Measurements from ENCODE around the gene SERPINA5.

The SERPINA5 gene

DNA sequence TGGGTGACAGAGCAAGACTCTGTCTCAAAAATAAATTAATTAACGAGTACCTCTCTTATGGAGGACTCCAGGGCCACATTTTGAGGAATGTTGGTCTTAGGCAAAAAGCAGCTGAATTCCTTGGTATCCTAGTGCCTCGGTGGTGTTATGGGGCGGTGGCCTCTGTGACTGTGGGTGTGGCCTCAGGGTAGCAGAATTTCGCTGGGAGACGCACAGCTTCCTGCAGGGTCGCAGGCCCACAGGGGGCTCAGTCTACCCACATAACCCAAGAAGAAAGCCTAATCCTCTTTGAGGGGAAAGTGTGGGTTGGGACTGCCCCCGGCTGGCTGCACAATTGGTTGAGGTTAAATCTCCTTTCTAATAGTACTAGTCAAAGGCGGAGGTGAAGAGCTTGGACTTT is 31.2 kb upstream of the SERPINA5 start:
- DNase-seq (ENCODE audit: low spot score), result no peak

DNA sequence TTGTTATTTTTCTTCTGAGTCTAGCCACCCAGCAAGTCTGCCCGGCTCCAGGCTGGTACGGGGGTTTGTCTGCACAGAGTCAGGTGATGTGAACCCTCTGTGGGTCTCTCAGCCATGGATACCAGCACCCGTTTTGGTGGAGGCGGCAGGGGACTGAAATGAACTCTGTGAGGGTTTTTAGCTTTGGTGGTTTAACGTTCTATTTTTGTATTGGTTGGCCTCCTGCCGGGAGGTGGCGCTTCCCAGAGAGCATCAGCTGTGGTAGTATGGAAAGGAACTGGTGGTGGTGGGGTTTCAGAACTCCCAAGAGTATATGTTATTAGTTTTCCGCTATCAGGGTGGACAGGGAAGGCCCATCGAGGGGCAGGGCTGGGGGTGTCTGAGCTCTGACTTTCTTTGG is 25.2 kb upstream of the SERPINA5 start:
- no peak for DNase-seq (ENCODE audit: low spot score)

DNA sequence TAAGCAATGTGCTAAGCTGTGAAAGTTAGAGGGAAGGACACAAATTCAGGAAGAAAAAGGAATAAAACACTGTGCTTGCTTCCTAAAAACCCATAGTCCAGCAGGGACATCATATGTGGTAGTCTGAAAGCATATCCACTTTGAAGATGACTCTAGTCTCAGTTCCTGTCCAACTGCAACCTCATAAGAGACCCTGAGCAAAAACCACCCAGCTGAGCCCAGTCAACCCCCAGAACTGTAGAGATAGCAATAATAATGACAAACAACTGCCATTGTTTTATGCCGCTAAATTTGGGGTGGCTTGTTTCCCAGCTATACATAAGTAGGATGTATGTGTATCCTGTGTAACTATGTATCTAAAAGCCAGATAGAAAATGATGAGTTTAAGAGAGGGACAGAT is 23.9 kb upstream of the SERPINA5 start:
- DNase-seq (ENCODE audit: low spot score), result no peak

DNA sequence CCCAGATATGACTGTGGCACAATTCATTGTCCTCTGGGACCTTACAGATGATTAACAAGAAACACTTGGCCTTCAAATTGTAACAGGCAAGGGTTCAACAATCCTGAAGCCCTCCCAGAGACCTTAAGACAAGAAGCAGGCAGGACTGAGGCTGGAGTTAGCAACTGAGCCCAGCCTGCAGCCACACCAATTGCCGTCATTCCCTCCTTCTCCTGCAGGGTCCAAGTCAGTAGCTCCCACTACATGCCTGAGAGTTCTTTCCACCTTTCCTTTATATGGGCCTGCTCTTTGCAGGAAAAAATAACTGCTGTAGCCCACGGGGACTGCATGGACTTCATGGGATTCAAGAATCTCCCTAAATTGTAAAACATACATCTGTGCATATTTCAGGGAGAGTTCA is 22.4 kb upstream of the SERPINA5 start:
- DNase-seq (ENCODE audit: low spot score), result no peak

DNA sequence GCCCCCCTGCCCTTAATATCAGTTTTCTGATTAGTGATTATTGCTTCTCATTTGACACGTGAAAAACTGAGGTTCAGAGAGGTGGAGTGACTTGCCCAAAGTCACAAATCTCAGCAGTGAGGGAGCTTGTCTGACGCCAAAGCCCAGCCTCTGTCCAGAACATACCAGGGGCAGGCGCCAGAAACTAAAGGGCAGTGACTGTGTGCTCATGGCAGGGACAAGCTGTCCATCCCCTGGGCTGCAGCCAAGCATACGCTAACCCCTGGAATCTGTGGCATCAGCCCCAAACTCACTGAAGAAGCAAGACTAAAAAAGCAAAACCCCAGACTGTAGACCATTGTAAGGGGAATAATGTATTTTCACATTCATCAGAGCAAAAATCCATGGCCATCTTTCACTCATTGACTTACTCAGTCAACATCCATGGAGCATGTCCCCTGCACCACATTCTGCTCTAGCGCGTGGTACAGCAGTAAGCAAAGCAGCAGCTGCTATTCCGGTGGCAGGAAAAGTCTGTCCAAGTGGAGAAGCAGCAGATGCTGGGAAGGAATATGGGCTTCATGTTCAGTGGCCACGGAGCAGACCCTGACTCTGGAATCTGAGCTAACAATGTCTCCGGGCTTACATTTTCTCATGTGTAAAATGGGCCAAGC is 21.5 kb upstream of the SERPINA5 start:
- DNase-seq (ENCODE audit: low spot score), result no peak

DNA sequence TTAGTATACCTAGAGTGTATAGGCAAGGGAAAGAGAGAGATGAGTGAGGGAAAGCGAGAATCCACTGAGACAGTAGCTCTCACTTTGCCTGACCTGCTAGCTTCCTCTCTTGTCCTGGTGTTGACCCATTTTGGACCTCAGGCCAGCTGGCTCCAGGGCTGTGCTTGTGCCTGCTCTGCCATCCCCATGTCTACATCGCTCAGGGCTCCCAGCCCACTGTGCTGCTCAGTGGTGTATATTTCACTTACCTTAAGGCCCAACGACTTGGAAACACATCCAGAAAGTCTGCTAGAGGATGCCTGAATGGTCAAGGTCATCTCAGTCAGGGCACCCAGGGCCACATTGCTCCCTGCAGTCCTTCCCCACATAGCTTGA is 20.9 kb upstream of the SERPINA5 start:
- DNase-seq (ENCODE audit: low spot score), result no peak

DNA sequence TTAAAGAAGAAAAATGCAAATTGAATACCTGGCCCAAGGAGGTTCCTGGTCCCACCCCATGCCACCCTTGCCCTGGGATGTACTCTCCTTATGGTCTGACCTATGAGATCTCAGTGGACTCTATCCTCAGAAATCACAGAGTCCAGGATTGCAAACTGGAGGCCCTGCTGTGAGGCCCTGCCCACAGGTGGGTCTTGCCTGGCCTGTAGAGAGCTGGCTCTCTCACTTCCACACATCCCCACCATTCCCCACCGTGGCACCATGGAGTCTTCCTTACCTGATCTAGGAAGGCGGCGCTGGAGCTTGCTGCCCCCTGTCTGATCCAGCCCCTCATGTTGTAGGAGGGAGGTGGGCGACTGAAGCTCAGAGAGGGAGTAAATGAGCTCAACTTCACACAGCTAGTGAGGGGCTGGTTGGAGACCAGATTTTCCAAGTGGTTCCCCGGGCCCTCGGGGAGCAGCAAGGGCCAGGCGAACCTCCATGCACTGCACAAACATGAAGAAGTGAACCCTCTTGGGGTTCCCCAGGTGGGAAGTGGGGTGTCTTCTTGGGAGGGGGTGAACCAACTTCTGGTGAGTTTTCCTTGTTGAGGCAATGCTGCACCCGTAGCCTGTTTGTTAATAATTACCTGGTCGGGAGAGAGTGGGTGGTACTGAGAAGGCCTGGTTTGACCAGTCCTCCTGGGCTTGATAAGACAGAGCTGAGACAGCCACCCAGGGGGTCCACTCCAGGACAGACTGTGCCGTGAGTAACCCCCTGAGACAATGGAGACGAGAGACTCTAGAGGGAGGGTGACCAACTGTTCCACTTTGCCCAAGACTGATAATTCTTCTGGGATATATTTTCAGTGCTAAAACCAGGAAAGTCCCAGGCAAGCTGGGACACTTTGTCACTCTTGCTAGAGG is 20.2 kb upstream of the SERPINA5 start, which contains the start of gene SERPINA4:
TSS of gene SERPINA4 (plus strand) at position 692 of the 905 bp plus-strand sequence. CDS start 2,041 bp downstream, outside the sequence.
- no peak for DNase-seq (ENCODE audit: low spot score)

DNA sequence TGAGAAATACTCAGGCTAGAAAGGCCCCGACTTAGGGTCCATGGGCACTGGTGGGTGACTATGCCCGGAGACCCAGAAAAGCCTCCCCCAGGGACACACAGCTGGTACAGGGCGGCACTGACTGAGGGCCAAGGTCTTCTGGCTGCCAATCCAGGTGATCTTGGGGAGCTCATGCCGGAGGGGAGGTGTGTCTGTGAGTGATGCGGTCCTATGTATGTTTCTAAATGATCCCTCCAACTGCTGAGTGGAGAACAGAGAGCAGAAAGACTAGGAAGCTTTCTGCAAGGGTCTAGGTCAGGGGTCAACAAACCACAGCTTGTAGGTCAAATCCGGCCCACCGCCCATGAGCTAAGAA is 19.6 kb upstream of the SERPINA5 start:
- DNase-seq (ENCODE audit: low spot score), result no peak

DNA sequence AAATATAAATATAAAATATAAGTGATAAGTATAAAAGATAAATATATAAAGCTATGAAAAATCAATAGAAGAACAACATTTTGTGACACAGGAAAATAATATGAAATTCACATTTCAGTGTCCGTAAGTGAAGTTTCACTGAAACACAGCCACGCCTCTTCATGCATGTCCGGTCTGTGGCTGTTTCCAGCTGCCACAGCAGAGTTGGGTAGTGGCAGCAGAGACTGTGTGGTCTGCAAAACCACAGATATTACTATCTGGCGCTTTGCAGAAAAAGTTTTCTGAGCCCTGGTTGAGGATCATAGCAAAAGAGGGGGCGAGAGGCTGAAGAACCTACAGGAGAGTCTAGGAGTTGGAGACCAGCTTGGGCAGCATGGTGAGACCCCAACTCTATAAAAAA is 19.2 kb upstream of the SERPINA5 start:
- DNase-seq (ENCODE audit: low spot score), result no peak

DNA sequence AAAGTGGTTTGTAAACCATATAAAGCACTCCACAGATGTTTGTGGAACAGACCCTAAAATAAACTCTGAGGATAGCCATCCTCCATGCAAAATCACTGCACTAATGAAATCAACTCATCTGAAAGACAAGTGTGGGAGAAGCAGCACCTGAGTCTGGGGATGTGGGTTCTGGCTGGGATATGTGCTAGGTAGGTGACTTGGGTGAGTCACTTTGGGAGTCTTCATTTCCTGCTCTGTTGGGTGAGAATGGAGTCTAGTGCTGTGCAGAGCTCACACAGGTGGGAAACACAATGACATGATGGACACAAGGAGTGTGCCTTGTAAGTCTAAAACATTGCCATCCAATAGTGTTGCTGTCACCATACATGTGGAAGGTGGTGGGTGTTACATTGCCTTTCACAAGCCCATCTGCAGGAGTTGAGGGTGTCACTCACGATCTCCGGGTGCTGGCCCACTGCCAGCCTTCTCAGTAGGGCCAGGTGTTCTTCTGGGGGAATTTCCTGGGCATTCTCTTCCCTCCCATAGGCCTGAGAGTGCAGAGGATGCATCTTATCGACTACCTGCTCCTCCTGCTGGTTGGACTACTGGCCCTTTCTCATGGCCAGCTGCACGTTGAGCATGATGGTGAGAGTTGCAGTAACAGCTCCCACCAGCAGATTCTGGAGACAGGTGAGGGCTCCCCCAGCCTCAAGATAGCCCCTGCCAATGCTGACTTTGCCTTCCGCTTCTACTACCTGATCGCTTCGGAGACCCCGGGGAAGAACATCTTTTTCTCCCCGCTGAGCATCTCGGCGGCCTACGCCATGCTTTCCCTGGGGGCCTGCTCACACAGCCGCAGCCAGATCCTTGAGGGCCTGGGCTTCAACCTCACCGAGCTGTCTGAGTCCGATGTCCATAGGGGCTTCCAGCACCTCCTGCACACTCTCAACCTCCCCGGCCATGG is 18.0 kb upstream of the SERPINA5 start:
- no peak for DNase-seq (ENCODE audit: low spot score)

DNA sequence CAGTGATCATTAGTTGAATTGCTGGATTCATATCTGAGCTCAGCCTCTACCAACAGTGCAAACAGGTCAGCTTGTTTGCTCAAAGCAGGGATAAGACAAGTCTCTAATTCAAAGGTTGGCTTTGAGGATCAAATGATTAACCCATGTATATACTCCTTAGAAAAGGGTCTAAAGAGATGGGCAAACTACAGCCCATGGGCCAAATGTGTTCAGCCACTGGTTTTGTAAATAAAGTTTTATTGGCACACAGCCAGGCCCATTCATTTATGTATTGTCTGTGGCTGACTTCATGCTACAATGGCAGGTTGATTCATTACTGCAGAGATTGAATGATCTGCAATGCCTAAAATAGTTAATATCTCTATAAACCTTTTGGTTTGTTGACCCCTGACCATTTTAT is 16.8 kb upstream of the SERPINA5 start:
- DNase-seq (ENCODE audit: low spot score), result no peak

DNA sequence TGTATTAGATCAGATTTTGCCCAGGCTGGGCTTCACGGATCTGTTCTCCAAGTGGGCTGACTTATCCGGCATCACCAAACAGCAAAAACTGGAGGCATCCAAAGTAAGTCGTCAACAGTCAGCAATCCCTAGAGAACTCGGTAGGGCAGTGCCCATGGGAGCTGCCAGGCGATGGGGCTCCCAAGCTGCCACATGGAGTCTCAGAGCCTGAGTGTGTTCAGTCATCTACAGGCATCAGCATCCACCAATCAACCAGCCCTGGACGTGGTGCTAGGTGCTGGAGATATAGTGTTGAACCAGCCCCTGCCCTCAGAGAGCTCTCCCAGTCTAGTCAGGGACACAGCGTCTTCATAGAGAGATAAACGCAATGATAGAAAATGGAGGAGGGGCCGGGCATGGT is 13.0 kb upstream of the SERPINA5 start:
- no peak for DNase-seq (ENCODE audit: low spot score)

DNA sequence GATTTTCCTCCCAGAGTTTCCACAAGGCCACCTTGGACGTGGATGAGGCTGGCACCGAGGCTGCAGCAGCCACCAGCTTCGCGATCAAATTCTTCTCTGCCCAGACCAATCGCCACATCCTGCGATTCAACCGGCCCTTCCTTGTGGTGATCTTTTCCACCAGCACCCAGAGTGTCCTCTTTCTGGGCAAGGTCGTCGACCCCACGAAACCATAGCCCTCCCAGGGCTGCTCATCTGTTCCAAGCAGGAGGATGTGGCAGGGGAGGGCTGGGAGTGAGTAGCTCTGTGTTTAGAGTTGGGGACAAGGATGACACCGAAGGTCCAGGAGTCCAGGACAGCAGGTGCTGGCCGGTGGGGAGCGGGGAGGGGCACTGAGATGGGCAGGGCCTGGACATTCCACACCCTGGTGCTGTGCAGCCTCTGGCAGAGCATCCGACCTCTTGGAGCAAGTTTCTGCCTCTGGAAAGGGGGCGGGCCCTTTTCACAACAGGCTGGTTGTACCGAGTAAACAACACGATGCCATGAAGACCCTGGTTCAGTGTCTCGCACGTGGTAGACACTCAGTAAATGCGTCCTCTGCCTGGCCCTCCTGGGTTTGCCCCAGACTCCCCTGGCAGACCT is 11.7 kb upstream of the SERPINA5 start:
- DNase-seq (ENCODE audit: low spot score), result no peak

DNA sequence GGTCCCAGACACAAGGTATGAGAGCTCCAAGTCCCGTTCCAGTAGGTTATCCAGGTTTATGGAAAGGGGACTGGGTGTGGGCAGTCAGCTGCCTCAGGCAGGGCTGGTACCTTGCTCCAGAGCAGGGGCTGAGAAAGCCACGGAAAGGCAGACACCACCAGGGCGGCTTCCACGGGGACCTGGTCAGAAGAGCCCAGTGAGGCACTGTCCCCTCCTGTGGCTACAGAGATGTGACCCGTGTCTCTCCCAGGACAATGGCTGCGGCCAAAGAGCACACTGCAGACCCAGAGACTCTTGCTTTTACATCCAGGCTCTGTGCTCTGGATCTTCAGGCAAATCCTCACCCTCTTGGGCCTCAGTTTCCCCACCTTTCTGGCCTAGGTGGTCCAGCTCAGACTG is 11.2 kb upstream of the SERPINA5 start:
- DNase-seq (ENCODE audit: low spot score), result no peak

DNA sequence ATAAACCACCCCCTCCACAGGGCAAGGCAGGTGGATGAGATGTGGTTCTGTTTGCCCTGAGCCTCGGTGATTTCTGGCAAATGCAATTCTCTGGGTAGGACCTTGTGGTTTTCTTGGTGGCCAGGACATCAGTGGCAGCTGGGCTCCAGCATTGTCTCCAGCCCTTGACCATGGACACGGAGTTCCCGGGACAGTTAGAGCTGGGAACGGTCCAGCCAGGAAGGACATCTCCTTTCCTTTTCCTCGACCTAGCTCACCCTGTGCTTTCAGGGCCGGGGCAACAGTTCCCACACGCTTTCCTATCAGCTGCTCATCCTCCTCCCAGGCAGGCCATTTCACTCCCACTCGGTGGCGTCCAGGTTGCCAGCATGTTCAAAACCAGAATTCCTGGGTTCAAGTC is 10.8 kb upstream of the SERPINA5 start:
- DNase-seq (ENCODE audit: low spot score), result no peak

DNA sequence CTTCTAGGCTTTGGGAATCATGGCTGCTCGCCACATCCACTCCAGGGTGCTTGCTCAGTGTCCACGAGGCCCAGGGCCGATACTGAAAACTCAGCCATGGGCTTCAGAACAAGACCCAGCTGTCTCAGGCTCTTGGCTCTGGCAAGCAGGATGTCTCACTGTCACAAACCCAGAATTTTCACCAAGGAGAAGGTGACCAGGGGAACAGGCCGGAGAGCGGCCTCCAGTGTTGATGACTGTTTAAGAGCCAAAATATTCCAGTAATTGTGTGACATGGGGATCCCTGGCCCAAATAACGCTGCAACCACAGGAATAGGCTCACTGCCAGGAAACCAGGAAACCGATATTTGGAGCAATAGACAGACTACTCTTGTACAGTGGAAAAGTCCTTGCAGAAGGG is 9.8 kb upstream of the SERPINA5 start:
- no peak for DNase-seq (ENCODE audit: low spot score)

DNA sequence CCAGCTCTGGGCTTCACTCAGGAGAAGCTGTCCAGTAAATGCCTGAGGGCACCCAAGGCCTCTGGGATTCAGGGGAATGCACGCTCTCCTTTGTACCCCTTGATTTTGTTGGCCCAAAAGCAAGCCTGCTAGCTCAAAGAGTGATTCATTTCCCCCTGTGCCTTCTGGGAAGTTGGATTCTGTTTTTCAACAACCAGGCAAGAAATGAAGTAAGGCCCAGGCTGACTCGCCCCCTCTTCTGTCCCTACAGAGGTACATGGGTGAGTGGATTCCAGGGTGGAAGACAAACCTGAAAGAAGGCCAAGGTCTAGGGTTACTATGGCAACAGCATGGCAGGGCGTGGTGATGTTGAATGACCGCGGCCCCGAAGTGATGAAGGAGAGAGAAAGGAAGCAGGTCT is 9.3 kb upstream of the SERPINA5 start:
- no peak for DNase-seq (ENCODE audit: low spot score)

DNA sequence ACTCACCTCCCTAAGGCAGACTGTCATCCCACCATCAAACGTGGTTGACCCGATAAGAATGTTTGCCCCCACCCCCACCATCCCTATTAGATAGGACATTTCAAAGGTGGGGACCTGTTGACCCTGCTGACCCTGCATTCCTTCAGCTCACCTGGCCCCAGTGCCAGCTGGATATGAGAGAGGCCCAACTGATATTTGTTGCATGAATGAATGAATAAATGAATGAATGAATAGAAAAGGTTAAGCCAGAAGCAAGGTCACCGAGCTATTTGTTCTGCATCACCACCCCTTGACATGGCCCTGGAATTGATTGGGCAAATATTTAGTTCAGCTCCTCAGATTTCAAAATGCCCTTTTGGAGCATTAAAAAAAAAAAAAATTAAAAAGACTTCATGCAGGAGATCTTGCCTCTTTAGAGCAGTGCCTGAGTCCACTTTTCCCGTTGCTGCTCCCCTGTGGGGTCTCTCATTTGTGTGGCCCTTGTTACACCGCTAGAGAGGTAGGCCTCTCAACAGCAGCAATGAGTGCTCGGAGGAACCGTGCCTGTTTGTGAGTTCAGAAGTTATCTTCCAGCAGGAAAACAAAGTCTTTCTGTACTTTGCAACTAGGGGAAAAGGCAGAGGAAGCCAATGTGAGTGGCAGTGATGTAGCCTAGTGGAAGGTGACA is 8.5 kb upstream of the SERPINA5 start:
- no peak for DNase-seq (ENCODE audit: low spot score)

DNA sequence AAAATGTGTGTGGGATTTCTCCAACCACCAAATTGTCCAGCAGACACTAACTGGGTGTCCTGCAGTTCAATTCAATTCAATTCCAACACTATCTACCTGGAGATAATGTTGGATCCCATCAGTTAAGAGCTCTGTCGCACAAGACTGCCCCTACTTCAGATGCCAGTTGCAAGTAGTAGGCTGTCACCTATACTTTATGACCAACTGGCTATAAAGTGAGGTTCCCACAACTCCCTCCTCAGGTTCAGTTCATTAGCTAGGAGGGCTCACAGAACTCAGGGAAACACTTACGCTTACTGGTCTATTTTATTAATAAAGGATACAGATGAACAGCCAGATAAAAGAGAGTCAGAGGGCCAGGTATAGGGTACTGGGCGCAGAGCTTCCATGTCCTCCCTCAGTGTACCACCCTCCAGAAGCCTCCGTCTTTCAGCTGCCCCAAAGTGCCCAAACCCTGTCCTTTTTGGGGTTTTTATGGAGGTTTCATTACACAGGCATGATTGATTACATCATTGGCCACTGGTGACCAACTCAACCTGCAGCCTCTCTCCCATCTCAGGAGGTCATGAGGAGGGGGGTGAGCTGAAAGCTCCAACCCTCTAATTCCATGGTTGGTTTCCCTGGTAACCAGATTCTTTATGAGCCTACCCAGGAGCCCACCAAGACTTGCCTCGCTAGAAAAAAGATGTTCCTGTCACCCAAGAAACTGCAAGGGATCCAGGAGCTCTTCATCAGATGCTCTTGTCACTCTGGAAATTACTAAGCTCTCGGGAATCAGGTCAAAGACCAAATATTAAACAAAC is 7.5 kb upstream of the SERPINA5 start:
- DNase-seq (ENCODE audit: low spot score), result no peak

DNA sequence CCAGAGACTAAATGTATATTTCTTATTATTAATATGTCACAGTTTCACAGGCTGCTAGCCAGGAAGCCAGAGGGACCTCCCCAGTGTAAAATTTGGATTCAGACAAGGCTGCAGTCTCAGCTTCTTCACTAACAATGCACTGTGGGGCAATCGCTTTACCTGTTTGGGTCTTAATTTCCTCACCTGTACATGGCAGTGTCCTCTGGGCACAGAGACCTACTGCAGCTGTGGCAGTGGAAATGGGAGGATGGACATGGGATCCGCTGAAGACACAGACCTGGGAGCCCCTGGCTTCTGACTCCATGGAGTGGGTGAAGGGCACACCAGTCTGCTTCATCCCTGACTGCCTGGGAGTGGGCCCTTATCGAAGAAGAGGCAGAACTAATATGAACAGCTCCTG is 6.9 kb upstream of the SERPINA5 start:
- no peak for DNase-seq (ENCODE audit: low spot score)
